Neural progenitor cell (in vitro differentiated cells): Measurements from ENCODE around the gene APOD. TPM values are rescaled to one million over a fixed set of nuclear protein-coding genes. Genes with fewer than 3 reads are reported as not detected.
A peak's percentile ranks its signal among the peaks of the same experiment; 100 is the strongest.

Experiments used
- DNase-seq: peaks from one replicate; pipeline ENCODE4 v3.0.0-alpha.2; 2016; ENCODE audit warnings: low spot score
- H2AFZ ChIP-seq: fragments of 200-600 bp; sonication (generic); replicated peaks from 2 replicates; pipeline ENCODE4 v1.6.1; 2016; ENCODE audit warnings: antibody characterized with exemption
- H3F3A ChIP-seq: fragments of 200-600 bp; sonication (generic); 2 replicates; pipeline ENCODE4 v1.6.1; 2016; ENCODE audit warnings: antibody characterized with exemption, low read depth
- H3K27ac ChIP-seq: fragments of 200-600 bp; sonication (generic); 2 replicates; pipeline ENCODE4 v1.5.1; 2016; ENCODE audit warnings: mild to moderate bottlenecking
- H3K27me3 ChIP-seq: fragments of 200-600 bp; sonication (generic); 2 replicates; pipeline ENCODE4 v1.6.1; 2016; ENCODE audit warnings: mild to moderate bottlenecking, moderate library complexity
- H3K36me3 ChIP-seq: fragments of 200-600 bp; sonication (generic); 2 replicates; pipeline ENCODE4 v1.5.1; 2016
- H3K4me1 ChIP-seq: fragments of 200-600 bp; sonication (generic); 2 replicates; pipeline ENCODE4 v1.6.1; 2016; ENCODE audit warnings: mixed run types
- H3K4me2 ChIP-seq: fragments of 200-600 bp; sonication (generic); 2 replicates; pipeline ENCODE4 v1.6.1; 2016
- H3K4me3 ChIP-seq: fragments of 200-600 bp; sonication (generic); 2 replicates; pipeline ENCODE4 v1.5.1; 2016
- H3K79me2 ChIP-seq: fragments of 200-600 bp; sonication (generic); 2 replicates; pipeline ENCODE4 v1.6.1; 2016; ENCODE audit warnings: low read depth
- H3K9ac ChIP-seq: fragments of 200-600 bp; sonication (generic); 2 replicates; pipeline ENCODE4 v1.6.1; 2016
- H3K9me3 ChIP-seq: fragments of 200-600 bp; sonication (generic); 2 replicates; pipeline ENCODE4 v1.5.1; 2016; ENCODE audit warnings: low read depth
- H4K20me1 ChIP-seq: fragments of 200-600 bp; sonication (generic); 2 replicates; pipeline ENCODE4 v1.6.1; 2016; ENCODE audit warnings: low read depth
- H3K27ac Mint-ChIP-seq: 3 replicates; pipeline ENCODE4 v1.8.0; 2021; ENCODE audit warnings: mixed read lengths
- H3K27me3 Mint-ChIP-seq: 2 replicates; pipeline ENCODE4 v1.8.0; 2022; ENCODE audit warnings: low read depth, mild to moderate bottlenecking, inconsistent platforms, moderate library complexity, mixed read lengths; ENCODE audit not compliant: insufficient read depth
- H3K36me3 Mint-ChIP-seq: 3 replicates; pipeline ENCODE4 v1.8.0; 2021; ENCODE audit warnings: mixed read lengths
- H3K4me1 Mint-ChIP-seq: 3 replicates; pipeline ENCODE4 v1.8.0; 2021; ENCODE audit warnings: mixed read lengths
- H3K4me3 Mint-ChIP-seq: 3 replicates; pipeline ENCODE4 v1.8.0; 2021; ENCODE audit warnings: mild to moderate bottlenecking, moderate library complexity, mixed read lengths
- H3K9me3 Mint-ChIP-seq: 3 replicates; pipeline ENCODE4 v1.8.0; 2020; ENCODE audit warnings: mixed read lengths
- EZH2 ChIP-seq: fragments of 200-600 bp; sonication (generic); IDR thresholded peaks from 2 replicates; pipeline ENCODE4 v1.6.1; 2017; ENCODE audit warnings: antibody characterized with exemption, mild to moderate bottlenecking, moderate library complexity
- EZH2phosphoT487 ChIP-seq: fragments of 200-600 bp; sonication (generic); IDR thresholded peaks from 2 replicates; pipeline ENCODE4 v1.6.1; 2017; ENCODE audit warnings: antibody characterized with exemption
- total RNA-seq: library from RNA; depleted of rRNA; stranded (reverse); fragments of >200 nt; gene quantifications from 2 replicates; pipeline ENCODE4 v1.2.3, GENCODE V29; 2015; ENCODE audit warnings: low replicate concordance
- TF ChIP-seq, protein P1 (sequence below): fragments of 200-600 bp; sonication (generic); IDR thresholded peaks from 2 replicates; pipeline ENCODE4 v1.5.1; 2017; ENCODE audit warnings: antibody characterized with exemption, mild to moderate bottlenecking

APOD gene
- total RNA-seq, 1 donor from 2014 or later, result not detected

DNA sequence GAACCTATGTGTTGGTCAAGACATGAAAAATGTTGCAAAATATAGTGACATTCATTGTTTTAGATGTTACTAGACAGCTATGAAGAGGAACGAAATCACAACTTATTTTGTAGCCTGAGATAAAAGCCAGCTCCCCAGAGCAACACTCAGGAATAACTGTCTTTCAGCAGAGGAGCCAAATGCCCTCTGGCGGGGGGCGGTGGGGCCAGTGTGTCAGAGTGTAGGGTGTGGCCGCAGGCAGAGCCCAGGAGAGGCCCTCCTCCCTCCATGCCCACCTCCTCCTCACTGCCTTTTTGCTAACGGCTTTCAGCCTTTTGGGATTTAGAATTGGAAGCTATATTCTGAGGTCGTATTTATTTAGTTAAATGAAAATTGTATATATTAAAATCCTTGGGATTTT lies 16.9 kb downstream of the APOD start:
- no peaks in the 10 kb centered on the region for H3K27me3 ChIP-seq
- Mint-ChIP-seq H3K9me3 (no peaks in the 10 kb centered on the region), H3K4me3 (no peak overlapping the region), H3K27ac (no peak overlapping the region), H3K4me1 (no peaks in the 10 kb centered on the region), H3K27me3 (no peaks in the 10 kb centered on the region), H3K36me3 (no peaks in the 10 kb centered on the region)
- H3K4me1 ChIP-seq, result no peaks in the 10 kb centered on the region
- no peaks in the 10 kb centered on the region for H3K79me2 ChIP-seq
- no peak for TF ChIP-seq EZH2phosphoT487
- H3F3A ChIP-seq, result no peaks in the 10 kb centered on the region
- no peak overlapping the region for H3K27ac ChIP-seq
- H3K9me3 ChIP-seq, result no peaks in the 10 kb centered on the region
- H3K36me3 ChIP-seq, result no peaks in the 10 kb centered on the region
- no peak overlapping the region for H3K9ac ChIP-seq
- no peak for DNase-seq
- no peak overlapping the region for H2AFZ ChIP-seq
- no peak overlapping the region for H3K4me2 ChIP-seq
- no peak overlapping the region for H3K4me3 ChIP-seq
- H4K20me1 ChIP-seq, result no peaks in the 10 kb centered on the region

DNA sequence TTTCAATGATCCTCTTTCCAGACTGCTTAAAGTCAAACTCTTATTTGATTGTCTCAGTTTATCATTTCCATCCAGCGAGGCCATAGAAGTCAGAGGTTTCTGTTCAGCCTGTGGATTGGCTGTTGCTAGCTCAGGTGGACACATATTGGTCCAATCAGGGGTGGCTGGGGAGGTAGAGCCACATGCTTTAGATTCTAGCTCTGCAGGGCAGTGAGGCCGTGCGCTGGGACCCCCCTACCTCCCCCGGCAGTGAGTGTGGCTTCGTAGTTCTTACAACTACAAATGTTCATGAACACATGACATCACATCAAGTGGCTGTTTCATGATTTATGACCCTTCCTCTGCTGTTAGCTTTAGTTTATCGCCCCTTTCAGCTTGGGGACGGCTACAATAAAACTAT lies 18.0 kb downstream of the APOD start:
- Histone ChIP-seq H3K4me1 (no peaks in the 10 kb centered on the region), H4K20me1 (no peaks in the 10 kb centered on the region), H3K9ac (no peak overlapping the region), H3F3A (no peaks in the 10 kb centered on the region), H3K27ac (no peak overlapping the region), H3K36me3 (no peaks in the 10 kb centered on the region), H3K4me2 (no peak overlapping the region), H3K4me3 (no peak overlapping the region), H3K79me2 (no peaks in the 10 kb centered on the region), H3K27me3 (no peaks in the 10 kb centered on the region), H2AFZ (peak overlapping the region; percentile 55), H3K9me3 (no peaks in the 10 kb centered on the region)
- no peak for DNase-seq
- Mint-ChIP-seq H3K4me1 (no peaks in the 10 kb centered on the region), H3K4me3 (no peak overlapping the region), H3K27me3 (no peaks in the 10 kb centered on the region), H3K27ac (no peak overlapping the region), H3K9me3 (no peaks in the 10 kb centered on the region), H3K36me3 (no peaks in the 10 kb centered on the region)
- TF ChIP-seq EZH2phosphoT487 (no peak), EZH2 (no peak)
- TF ChIP-seq, protein P1, sequence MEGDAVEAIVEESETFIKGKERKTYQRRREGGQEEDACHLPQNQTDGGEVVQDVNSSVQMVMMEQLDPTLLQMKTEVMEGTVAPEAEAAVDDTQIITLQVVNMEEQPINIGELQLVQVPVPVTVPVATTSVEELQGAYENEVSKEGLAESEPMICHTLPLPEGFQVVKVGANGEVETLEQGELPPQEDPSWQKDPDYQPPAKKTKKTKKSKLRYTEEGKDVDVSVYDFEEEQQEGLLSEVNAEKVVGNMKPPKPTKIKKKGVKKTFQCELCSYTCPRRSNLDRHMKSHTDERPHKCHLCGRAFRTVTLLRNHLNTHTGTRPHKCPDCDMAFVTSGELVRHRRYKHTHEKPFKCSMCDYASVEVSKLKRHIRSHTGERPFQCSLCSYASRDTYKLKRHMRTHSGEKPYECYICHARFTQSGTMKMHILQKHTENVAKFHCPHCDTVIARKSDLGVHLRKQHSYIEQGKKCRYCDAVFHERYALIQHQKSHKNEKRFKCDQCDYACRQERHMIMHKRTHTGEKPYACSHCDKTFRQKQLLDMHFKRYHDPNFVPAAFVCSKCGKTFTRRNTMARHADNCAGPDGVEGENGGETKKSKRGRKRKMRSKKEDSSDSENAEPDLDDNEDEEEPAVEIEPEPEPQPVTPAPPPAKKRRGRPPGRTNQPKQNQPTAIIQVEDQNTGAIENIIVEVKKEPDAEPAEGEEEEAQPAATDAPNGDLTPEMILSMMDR, result no peak

DNA sequence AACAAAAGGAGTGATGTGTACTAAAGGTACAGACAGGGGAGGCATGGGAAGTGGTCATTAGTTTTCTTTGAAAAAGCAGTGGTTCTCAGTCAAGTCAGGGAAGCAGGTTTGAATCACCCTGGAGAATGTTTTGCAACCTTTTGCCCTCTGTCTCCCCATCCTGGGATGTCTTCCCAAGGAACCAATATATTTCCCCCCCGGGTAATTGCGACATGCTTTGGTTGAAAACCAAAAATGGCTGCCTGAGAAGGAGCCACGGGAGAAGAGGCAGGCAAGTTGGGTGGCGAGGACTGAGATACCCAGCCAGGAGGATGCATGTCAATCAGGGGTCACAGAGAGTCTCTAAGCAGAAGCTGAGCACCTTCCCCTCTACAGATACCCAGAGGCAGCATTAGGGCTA lies 20.4 kb downstream of the APOD start:
- H3F3A ChIP-seq, result no peaks in the 10 kb centered on the region
- no peak overlapping the region for H3K4me3 ChIP-seq
- Mint-ChIP-seq H3K27me3 (no peaks in the 10 kb centered on the region), H3K36me3 (no peaks in the 10 kb centered on the region), H3K4me3 (no peak overlapping the region), H3K9me3 (no peaks in the 10 kb centered on the region), H3K4me1 (peaks cover 3% of the 10 kb centered on the region), H3K27ac (no peak overlapping the region)
- no peaks in the 10 kb centered on the region for H4K20me1 ChIP-seq
- DNase-seq, result no peak
- H3K9ac ChIP-seq, result no peak overlapping the region
- TF ChIP-seq, protein P1, result no peak
- TF ChIP-seq EZH2 (no peak), EZH2phosphoT487 (no peak)
- no peak overlapping the region for H2AFZ ChIP-seq
- no peak overlapping the region for H3K27ac ChIP-seq
- H3K36me3 ChIP-seq, result no peaks in the 10 kb centered on the region
- H3K27me3 ChIP-seq, result no peaks in the 10 kb centered on the region
- no peaks in the 10 kb centered on the region for H3K79me2 ChIP-seq
- H3K4me2 ChIP-seq, result no peak overlapping the region
- no peaks in the 10 kb centered on the region for H3K9me3 ChIP-seq
- no peaks in the 10 kb centered on the region for H3K4me1 ChIP-seq

DNA sequence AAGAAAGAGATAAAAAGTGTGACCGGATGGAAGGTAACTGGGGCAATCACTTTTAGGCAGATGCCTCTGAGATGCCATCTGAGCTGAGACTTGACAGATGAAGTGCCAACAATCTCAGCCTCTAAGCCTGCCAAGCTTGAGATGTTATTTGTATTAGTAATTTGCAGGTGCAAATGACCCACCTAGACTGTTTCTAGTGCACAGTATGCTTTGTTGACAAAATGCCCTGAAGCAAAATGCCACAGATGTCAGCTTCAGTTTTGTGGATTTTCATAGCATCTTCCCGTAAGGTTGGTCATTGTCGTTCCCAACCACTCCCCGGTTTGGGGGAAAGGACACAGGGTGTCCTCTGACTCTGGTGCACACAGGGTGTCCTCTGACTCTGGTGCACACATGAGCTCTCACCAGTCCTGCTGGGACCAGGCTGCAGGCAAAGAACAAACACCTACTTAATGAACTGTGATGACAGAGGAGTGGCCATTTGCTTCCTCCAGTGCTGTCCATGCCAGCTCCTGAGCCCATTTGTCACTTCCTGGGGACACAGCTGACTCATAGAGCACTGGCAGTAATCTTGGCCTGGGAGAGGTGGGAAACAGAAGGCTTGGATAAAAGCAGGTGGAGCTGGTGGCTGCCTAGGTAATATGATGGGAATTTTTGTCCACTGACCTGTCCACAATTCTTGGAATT lies 23.9 kb downstream of the APOD start:
- DNase-seq, result no peak
- peaks cover 3% of the 10 kb centered on the region for H3K4me1 Mint-ChIP-seq
- H3K27me3 ChIP-seq, result no peaks in the 10 kb centered on the region
- H3F3A ChIP-seq, result peaks cover 3% of the 10 kb centered on the region
- TF ChIP-seq EZH2phosphoT487, result no peak
- H3K4me3 ChIP-seq, result no peak overlapping the region
- no peak overlapping the region for H3K9ac ChIP-seq
- no peaks in the 10 kb centered on the region for H3K9me3 ChIP-seq
- H3K36me3 Mint-ChIP-seq, result no peaks in the 10 kb centered on the region
- H3K4me2 ChIP-seq, result no peak overlapping the region
- no peak overlapping the region for H3K4me3 Mint-ChIP-seq
- no peaks in the 10 kb centered on the region for H3K79me2 ChIP-seq
- H3K27ac Mint-ChIP-seq, result no peak overlapping the region
- no peaks in the 10 kb centered on the region for H3K36me3 ChIP-seq
- H3K4me1 ChIP-seq, result no peaks in the 10 kb centered on the region
- peaks cover 3% of the 10 kb centered on the region for H3K27me3 Mint-ChIP-seq
- H3K9me3 Mint-ChIP-seq, result no peaks in the 10 kb centered on the region
- no peak overlapping the region for H2AFZ ChIP-seq
- no peaks in the 10 kb centered on the region for H4K20me1 ChIP-seq
- no peak overlapping the region for H3K27ac ChIP-seq
